Stimulated activated CD8-positive, alpha-beta memory T cell treated with anti-CD3 and anti-CD28 coated beads, Interleukin-15, amount 100 ng/mL, for 24 hours (primary cell): Measurements from ENCODE around the gene ERCC1.

Source experiments
- DNase-seq: peaks from one replicate; pipeline ENCODE4 v3.0.0-alpha.2; 2020; ENCODE audit warnings: low read depth

The ERCC1 gene

DNA sequence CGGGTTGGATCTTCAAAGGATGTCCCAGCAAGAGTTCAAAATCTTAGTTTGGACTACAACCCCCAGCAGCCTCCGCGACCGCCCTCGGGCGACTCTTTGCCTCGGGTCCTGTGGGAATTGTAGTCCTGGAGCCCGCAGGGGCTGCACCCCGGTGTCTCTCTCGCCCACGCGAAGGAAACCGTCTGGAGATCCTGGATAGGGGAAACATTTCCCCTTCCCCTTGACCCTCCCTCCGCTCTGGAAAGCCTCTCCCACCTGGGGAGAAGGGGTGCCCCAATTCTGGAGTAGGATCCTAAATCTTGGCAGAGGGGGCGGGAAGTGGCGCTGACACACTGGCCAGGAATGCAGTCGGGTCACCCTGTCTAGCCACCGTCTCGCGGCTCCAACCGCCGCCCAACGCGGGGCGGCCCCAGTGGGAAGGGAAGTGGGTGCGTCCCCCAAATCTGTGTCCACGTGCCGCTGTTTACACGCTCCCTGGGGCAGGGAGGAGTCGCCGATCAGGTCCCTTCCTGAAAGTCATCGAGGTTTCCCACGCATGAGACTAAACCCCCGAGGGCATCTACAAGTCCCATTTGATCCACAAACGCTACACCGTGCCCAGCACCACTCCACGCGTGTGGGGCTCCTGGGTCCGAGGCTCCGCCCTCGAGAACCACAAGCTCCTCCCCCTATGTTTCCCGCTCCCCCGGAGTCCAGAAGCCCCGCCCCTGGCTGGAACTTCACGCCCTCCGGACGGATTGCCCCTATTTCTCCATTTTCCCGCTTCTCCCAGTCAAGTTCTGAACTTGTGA is 18.1 kb downstream of the ERCC1 start:
- peak; percentile 42 for DNase-seq

DNA sequence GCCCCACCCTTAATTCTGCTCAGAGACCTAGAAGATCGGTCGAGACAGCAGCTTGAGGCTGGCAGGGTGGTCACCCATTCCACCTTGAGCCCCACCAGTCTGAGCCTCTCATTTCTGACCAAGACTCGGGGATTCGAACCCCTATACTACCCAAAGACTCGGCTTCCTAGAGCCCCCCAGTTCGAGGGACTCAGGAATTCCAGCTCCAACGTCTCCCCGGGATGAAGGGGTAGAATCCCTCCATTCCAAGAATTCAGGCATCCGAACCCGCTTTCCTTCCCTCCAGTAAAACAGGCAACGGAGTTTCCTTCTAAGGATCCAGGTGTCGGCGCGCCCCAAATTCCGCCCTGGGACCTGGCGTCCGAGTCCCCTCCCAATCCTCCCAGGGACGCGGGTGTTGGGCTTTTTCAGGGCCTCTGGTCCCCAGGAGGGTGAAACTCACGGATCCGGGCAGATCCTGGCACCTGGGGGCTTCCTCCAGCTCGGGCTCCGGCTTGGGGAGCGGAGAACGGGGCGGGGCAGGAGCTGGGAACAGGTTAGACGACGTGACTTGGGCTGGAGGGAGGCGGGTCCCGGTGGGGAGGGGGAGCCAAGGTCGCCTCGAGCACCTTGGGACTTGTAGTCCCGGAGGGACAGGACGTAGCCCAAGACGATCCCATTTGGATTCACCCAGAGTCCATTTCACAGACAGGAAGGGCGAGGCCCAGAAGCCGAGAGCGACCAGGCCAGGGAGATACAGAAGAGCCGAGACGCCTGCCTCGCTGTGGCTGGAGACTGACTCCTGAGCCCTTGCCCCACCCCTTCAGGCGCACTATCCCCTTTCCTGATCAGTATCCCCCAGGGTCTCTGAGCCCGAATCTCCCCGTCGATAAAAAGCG is 18.9 kb downstream of the ERCC1 start, which contains the start of gene PPP1R13L:
PPP1R13L (minus strand) TSS at position 513 of the 878 bp plus-strand sequence. CDS start 6,751 bp downstream, outside the sequence.
- DNase-seq: no peak

DNA sequence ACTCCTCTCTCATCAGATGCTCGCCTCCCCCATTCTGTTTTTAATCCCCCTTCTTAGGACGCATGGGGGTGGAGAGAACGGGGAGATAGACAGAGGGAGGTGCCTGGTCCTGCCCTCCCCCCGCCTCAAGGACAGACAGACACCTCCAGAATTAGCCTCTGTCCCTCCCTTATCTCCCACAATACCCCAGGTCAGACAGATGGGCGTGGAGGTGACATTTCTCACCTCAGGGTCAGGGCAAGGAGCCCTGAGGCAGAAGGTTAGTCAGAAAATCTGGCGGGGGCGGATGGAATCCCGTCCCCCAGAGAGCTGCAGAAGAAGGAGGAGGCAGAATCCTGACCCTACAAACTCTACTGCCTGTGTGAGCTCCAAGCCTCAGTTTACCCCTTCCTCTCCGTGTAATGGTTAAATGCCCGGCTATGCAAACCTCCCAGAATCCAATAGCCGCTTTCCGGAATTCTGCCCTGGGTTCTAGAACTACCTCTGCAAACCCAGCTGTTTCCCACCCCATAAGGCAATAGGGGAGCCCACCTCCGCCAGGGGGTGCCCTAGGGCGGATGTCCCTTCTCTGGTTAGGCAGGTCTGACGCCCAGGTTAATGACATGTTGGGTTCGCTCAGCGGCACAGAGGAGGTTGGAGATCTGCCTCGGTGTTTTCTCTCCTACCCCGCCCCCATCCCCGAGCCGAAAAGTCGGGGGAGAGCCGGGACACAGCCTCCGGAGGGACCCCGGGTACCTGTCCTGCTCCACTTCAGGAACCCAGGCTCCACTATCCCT is 19.7 kb downstream of the ERCC1 start:
- no peak for DNase-seq

DNA sequence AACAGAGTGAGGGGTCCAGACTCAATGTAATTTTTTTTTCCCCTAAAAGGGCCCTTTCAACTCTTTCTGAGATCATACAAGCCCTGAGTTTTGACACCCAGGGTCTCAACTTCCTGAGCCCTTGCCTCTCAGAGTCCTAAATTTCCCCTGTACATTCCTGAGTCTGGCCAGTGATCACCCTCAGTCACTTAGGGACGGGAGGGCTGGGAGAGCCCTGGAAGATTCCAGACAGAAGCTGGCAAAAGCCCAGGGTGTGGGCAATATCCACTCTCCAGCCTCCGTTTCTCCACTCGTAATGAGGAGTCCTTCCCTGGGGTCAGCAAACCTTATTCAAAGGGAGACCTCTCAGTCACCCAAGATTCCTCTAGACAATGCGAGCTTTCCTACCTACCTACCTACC is 20.4 kb downstream of the ERCC1 start:
- DNase-seq: no peak

DNA sequence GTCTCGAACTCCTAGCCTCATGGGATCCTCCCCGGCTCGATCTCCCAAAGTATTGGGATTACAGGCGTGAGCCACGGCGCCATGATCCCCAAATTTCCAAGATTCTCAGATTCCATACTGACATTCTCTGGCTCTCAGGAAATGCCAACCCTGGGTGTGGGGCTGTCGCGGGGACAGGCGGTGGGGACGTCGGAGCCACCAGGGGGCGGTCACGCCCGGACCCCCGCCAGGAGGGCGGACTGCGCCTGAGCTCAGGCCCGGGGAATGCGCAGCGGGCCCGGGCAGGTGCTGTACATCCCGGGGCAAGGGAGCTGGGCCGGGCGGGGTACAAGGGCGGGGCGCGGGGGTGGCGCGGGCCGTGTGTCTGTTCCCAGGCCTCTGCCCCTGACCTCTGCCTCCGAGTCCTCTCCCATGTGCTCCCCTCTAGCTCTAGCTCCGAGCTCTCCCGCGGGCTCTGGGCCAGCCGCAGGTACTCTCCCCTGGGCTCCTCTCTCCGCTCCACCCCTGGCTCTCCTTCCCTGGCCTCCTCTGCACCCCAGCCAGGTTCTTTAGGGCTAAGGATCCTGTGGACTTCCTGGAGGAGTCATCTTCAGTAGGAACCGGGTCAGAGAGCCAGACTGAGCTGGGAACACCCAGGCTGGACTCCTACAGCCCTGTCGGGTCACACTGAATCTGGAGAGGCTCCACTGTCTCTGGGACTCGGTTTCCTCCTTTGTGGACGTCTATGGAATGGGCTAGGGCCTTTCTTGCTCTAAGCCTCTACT is 21.2 kb downstream of the ERCC1 start:
- DNase-seq: no peak

DNA sequence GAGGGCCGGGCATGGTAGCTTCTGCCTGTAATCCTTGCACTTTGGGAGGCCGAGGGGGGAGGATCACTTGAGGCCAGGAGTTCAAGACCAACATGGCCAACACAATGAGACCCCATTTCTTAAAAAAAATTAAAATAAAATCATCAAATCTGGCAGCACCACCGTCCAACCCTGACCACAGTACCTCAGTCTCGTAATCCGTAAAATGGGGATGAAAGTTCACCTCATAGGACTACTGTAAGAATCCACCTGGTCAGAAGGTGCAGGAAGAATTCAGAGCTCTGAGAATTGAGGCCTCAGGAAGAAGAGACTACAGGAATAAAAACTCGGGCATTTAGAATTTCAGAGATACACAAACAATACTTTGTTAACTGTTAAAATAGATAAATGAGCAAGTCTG is 21.9 kb downstream of the ERCC1 start:
- no peak for DNase-seq

DNA sequence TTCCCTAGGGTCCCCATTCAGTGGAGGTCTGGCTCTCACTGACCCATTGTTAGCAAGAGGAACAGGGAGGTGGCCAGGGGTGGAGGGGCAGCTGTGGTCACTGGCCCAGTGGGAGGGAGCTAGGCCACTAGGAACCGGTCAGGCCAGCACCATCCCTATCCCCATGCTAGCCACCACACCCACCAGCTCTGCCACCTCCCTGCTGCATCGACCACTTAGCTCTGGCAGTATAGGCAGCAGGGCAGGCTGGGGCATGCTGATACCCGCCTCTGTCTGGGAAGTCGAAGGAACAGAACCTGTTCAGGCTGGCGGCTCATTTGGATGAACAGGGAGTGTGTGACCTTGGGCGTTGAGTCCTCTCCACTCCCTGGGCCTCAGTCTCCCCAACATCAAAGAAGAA is 23.5 kb downstream of the ERCC1 start:
- DNase-seq: no peak

DNA sequence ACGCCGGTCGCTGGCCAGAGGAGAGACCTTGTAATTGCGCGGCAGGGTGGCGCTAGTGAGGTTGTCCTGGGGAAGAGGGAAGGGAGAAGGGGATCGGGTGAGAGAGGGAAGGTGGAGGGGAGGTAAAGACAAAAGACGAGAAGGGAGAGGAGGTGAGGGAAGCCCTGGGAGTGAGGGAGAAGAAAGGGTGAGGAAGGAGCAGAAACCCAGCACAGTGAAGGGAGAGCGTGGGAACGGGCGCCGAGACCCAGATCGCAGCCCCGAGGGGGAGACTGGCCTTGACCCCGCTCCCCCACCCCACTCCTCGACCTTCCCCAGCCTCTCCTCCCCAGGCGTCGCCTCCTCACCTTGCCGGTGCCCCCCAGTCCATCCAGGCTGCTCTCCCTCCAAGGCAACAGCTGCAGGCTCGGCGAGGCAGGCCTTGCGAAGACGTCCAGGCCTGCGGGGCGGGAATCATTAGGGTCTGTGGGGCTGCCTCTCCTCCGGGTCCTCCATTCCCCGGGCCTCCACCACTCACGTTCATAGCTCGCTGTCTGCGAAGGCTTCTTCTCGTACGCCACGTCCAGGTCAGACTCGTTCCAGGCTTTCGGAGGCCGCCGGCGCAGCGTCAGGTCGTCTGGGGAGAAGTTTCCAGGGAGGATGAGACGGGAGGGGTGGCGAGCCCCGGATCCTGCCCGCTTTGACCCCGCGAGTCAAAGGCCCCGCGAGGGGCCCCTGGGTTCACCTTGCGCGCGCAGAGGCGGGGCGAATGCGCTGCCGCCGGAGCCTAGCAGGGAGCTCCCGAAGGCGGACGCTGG is 27.7 kb downstream of the ERCC1 start:
- no peak for DNase-seq

DNA sequence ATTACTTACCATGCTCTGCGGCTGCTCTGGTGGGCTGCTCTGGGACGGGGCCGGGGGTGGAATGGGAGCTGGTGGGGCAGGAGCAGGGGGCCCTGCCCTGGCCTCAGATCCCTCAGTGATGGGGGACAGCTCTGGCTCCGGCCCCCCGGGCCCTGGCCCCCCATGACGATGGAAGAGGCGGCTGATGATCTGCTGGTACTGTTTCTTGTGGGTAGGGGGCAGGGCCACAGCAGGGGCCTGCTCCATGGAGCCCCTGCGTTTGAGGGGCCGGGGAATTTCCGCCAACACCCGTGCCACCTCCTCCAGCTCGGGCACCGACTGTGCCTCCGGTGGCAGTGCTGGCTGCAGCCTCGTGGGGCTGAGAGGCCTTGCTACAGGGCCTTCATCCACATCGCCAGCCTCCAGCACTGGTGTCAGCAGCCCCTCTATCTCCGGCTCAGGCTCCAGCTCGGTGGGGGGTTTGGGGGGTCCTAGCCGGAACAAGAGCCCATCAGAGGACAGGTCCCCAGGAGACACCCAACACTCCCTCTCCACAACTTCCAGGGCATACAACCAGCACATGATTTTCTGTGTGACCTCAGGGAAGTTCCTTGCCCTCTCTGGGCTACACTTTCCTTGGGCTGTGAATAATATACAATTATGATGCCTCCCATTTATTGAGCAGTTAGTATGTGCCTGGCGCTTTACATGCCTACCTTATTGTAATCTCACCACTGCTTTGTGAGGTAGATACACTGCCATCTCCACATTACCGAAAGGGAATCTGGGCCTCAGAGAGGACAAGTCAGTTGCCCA is 31.6 kb downstream of the ERCC1 start:
- no peak for DNase-seq

DNA sequence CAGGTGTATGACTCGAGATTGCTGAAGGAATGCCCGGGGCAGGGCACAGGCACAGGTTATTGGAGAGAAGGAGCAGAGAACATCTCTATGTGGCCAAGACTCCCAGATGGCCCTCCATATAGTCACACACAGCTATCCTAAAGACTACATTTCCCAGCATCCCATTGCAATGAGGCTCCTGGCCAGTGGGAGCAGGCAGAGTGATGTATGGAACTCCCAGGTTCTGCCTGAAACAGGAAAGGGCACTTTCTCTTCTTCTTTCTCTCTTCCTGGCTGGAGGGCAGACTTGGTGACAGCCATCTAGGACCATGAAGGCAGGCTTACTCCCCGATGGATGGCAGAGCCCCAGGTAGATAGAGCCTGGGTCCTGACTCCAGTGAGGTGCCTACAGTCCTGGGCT is 32.4 kb downstream of the ERCC1 start:
- DNase-seq: no peak

DNA sequence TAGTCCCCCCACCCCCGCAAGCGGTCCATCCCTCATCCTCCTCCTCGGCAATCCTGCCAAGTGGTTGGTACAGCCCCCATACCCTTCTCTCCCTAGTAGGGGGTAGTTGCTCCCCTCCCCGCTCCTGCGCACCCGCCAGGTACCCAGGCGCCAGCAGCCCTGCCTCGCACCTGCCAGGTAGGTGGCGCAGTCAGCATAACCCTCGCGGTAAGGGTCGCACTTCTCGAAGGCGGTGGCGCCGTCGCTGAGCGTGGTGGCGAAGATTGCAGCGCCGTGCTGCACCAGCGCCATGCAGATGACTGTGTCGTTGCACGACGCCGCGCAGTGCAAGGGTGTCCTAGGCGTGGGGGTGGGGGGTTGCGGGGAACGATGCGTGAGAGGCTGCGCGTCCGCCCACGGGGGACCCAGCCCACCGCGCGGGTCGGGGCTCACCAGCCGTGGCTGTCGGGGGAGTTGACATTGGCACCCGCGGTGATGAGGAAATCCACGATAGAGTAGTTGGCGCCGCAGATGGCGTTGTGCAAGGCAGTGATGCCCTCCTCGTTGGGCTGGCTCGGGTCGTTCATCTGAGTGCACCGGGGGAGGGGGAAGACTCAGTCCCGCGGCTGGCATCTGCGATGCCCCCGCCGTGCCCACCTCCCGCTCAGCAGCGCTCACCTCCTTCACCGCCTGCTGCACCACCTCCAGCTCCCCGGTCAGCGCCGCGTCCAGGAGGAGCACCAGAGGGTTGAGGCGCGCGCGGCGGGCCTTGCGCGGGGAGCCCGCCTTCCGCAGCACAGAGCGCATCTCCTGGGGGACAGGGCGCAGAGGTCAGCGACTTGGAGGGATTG is 38.1 kb downstream of the ERCC1 start:
- no peak for DNase-seq

DNA sequence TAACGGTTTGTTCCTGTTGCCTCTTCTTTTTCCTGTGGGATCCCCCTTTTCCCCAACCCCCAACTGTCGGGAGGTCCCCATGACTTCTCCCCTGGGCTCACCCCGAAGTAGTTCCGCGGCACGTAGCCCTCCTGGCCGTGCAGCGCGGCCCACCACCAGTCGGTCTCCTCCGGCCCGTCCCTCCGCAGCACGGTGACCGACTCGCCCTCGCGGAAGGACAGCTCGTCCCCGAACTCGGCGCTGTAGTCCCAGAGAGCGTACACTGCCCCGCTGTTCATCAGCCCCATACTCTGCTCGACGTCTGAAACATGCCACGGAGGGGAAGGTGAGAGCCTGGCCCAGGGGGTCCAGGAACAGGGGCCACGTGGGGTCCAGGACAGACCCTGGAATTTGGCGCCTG is 41.3 kb downstream of the ERCC1 start:
- DNase-seq: no peak

DNA sequence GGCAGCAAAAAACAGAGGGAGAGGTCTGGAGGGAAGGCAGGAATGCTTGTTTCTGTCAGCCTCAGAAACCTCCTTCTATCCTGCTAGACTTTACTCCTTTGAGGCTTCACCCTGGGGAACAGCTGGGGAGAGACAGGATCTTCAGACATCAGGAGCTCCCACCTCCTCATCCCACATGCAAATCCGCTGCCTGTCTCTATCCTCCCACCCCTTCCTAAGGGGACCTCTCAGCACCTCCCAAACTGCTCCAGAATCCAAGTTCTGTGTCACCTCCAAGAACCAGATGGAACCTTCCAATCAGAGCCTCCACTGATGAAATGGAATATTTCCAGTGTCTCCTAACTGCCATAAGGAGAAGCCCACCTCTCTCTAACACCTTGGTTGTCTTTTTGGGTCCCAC is 43.6 kb downstream of the ERCC1 start:
- no peak for DNase-seq

DNA sequence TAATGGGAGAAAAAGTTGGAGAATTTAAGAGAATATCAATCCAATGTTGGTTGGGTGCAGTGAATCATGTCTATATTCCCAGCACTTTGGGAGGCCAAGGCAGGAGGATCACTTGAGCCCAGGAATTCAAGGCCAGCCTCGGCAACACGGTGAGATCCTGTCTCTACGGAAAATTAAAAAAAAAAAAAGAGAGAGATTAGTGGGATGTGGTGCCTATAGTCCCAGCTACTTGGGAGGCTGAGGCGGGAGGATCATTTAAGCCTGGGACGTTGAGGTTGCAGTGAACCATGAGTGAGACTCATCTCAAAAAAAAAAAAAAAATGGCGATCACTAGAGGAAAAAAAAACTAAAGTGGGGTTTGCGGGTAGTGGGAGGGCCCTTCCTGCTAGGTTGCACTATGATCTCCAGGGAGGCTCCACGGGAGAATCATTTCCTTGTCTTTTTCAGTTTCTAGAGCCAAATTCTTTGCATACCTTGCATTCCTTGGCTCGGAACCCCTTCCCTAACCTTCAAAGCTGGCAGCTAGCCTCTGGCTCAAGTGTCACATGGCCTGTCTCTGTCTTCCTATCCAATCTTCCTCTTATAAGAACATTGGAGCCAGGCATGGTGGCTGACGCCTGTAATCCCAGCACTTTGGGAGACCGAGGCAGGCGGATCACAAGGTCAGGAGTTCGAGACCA is 47.5 kb downstream of the ERCC1 start:
- no peak for DNase-seq

DNA sequence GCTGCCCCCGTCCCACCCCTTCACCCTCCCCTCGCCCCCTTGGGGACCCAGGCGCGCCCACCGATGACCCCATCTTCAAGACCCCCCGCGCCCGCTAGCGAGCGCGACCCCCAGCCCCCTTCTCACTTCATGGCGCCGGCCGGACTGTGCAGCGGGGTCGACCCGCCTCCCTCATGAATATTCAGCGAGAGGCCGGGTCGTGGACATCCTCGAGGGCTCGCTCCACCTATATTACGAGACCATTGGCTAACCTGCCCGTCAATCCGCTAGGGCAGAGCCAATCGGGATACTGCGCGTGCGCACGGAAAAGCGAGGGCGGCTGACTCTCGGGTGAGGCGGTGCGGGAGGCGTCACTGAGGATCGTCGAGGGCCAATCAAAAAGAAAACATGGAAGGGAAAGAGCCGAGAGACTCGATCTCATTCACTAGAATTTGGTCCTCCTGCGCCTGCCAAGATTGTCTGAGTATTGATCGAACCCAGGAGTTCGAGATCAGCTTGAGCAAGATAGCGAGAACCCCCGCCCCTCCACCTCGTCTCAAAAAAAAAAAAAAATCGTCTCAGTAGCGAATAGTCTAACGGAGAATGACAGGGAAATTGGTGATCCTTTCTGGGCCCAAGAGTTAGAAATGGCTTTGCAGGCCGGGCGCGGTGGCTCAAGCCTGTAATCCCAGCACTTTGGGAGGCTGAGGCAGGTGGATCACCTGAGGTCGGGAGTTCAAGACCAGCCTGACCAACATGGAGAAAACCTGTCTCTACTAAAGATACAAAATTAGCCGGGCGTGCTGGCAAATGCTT is 53.1 kb downstream of the ERCC1 start, which contains the start of gene ERCC2:
ERCC2 (minus strand) TSS at position 164 of the 795 bp plus-strand sequence; CDS start at position 131, 33 bp downstream.
- DNase-seq: peak; percentile 99

DNA sequence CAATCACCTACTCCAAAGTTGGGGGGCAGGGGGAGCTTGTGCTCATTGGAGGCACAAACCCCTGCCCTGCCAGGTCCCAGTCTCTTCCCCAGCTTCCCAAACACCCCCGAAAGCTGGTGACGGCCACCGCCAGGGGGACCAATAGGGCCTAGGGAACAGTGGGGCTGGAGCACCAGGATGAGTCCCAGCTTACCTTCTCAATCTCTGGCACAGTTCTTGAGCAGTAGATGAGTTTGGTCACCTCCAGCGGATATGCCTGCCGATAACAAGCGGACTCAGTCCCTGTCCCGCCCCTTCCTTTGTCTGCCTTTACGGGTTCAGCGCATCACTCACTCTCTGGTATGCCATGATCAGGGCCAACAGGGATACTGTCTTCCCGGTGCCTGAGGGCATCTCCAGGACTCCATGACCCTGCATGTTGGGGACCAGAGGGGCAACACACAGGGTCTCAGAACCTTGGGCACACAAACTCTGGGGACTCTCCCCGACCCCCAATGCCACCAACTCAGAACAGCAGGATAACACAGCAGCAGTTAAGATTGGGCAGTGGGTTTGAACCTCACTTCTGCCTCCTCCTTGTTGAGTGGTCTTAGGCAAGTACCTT is 54.9 kb downstream of the ERCC1 start:
- DNase-seq: no peak

DNA sequence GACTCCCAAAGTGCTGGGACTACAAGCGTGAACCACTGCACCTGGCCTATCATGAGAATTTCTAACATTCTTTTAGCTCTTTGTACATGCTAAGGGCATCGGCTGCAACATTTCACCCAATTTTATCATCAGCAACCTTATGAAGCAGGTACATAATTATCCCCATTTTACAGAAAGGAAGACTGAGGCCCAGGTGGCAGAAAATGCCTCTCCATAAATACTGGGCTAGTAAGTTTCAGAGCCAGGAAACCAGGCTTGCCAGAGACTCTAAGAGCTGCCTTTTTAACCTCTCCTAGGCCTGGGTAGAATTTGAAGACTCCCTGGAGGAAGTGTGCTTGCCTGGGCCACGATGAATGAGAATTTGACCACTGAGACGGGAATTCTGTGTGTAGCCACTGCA is 55.6 kb downstream of the ERCC1 start:
- DNase-seq: no peak
